Dendritic cell treated with granulocyte-macrophage colony-stimulating factor and Interleukin-4, amounts not matched to agents 40 ng/mL and 50 ng/mL, for 4 days (primary cell): ENCODE results near the gene CELA3B.
"Not testable (repeated sequence)": the region's sequence is repeated elsewhere in the genome, so short reads cannot be mapped to it uniquely, and the experiment has no call there.

Experiments
- H3K27ac Mint-ChIP-seq: one replicate; pipeline ENCODE4 v1.8.0; 2022; ENCODE audit warnings: mild to moderate bottlenecking, mixed read lengths
- H3K27me3 Mint-ChIP-seq: one replicate; pipeline ENCODE4 v1.8.0; 2022; ENCODE audit warnings: mild to moderate bottlenecking, mixed read lengths
- H3K36me3 Mint-ChIP-seq: one replicate; pipeline ENCODE4 v1.8.0; 2022; ENCODE audit warnings: low read depth, mixed read lengths
- H3K4me1 Mint-ChIP-seq: one replicate; pipeline ENCODE4 v1.8.0; 2022; ENCODE audit warnings: low read depth, mixed read lengths
- H3K4me3 Mint-ChIP-seq: one replicate; pipeline ENCODE4 v1.8.0; 2022; ENCODE audit warnings: mild to moderate bottlenecking, moderate library complexity, mixed read lengths
- H3K9me3 Mint-ChIP-seq: one replicate; pipeline ENCODE4 v1.8.0; 2022; ENCODE audit warnings: mixed read lengths
- intact Hi-C: fragments of 100-400 bp; cut with micrococcal nuclease; formaldehyde crosslinking; loops from one replicate; pipeline ENCODE4 v1.15.0; 2022

Gene CELA3B

GRCh38 chr1:21978209-21978608 lies 1.4 kb downstream of the CELA3B start:
- H3K27ac Mint-ChIP-seq, H3K4me1 Mint-ChIP-seq, H3K27me3 Mint-ChIP-seq, intact Hi-C loops, H3K9me3 Mint-ChIP-seq, H3K36me3 Mint-ChIP-seq, H3K4me3 Mint-ChIP-seq: not testable (repeated sequence)

- H3K4me3 Mint-ChIP-seq, H3K4me1 Mint-ChIP-seq, intact Hi-C loops, H3K36me3 Mint-ChIP-seq, H3K27ac Mint-ChIP-seq, H3K27me3 Mint-ChIP-seq, H3K9me3 Mint-ChIP-seq: not testable (repeated sequence)
These were observed 3.8 kb downstream of the CELA3B start for GRCh38 chr1:21980515-21981220.

GRCh38 chr1:21981253-21981652 lies 4.4 kb downstream of the CELA3B start:
- H3K36me3 Mint-ChIP-seq, H3K4me1 Mint-ChIP-seq, intact Hi-C loops, H3K4me3 Mint-ChIP-seq, H3K9me3 Mint-ChIP-seq, H3K27me3 Mint-ChIP-seq, H3K27ac Mint-ChIP-seq: not testable (repeated sequence)

- H3K4me3 Mint-ChIP-seq, H3K36me3 Mint-ChIP-seq, intact Hi-C loops, H3K27me3 Mint-ChIP-seq, H3K4me1 Mint-ChIP-seq, H3K27ac Mint-ChIP-seq, H3K9me3 Mint-ChIP-seq: not testable (repeated sequence)
These were observed 5.3 kb downstream of the CELA3B start for GRCh38 chr1:21982122-21982521.

- H3K27ac Mint-ChIP-seq, H3K36me3 Mint-ChIP-seq, H3K27me3 Mint-ChIP-seq, H3K4me1 Mint-ChIP-seq, H3K9me3 Mint-ChIP-seq, H3K4me3 Mint-ChIP-seq, intact Hi-C loops: not testable (repeated sequence)
These were observed 6.7 kb downstream of the CELA3B start for GRCh38 chr1:21983539-21983938.

- H3K4me3 Mint-ChIP-seq, H3K4me1 Mint-ChIP-seq, intact Hi-C loops, H3K9me3 Mint-ChIP-seq, H3K27me3 Mint-ChIP-seq, H3K36me3 Mint-ChIP-seq, H3K27ac Mint-ChIP-seq: not testable (repeated sequence)
These were observed 9.1 kb downstream of the CELA3B start for GRCh38 chr1:21985893-21986292.

- H3K4me1 Mint-ChIP-seq, H3K27ac Mint-ChIP-seq, H3K9me3 Mint-ChIP-seq, H3K27me3 Mint-ChIP-seq, intact Hi-C loops, H3K36me3 Mint-ChIP-seq, H3K4me3 Mint-ChIP-seq: not testable (repeated sequence)
These were observed 9.6 kb downstream of the CELA3B start for GRCh38 chr1:21986386-21986785.

- H3K4me3 Mint-ChIP-seq, H3K9me3 Mint-ChIP-seq, intact Hi-C loops, H3K27ac Mint-ChIP-seq, H3K36me3 Mint-ChIP-seq, H3K4me1 Mint-ChIP-seq, H3K27me3 Mint-ChIP-seq: not testable (repeated sequence)
These were observed 13.0 kb downstream of the CELA3B start for GRCh38 chr1:21989672-21990393.

- H3K27me3 Mint-ChIP-seq, H3K36me3 Mint-ChIP-seq, H3K4me3 Mint-ChIP-seq, H3K27ac Mint-ChIP-seq, H3K9me3 Mint-ChIP-seq, H3K4me1 Mint-ChIP-seq, intact Hi-C loops: not testable (repeated sequence)
These were observed 15.4 kb downstream of the CELA3B start for GRCh38 chr1:21992186-21992585.

GRCh38 chr1:21994716-21995115 lies 17.9 kb downstream of the CELA3B start:
- H3K27ac Mint-ChIP-seq, H3K9me3 Mint-ChIP-seq, H3K4me3 Mint-ChIP-seq, intact Hi-C loops, H3K36me3 Mint-ChIP-seq, H3K4me1 Mint-ChIP-seq, H3K27me3 Mint-ChIP-seq: not testable (repeated sequence)

- H3K4me1 Mint-ChIP-seq, H3K9me3 Mint-ChIP-seq, H3K27ac Mint-ChIP-seq, H3K36me3 Mint-ChIP-seq, intact Hi-C loops, H3K27me3 Mint-ChIP-seq, H3K4me3 Mint-ChIP-seq: not testable (repeated sequence)
These were observed 19.8 kb downstream of the CELA3B start for GRCh38 chr1:21996663-21996970.

GRCh38 chr1:21997891-21998623 lies 21.2 kb downstream of the CELA3B start:
- H3K4me3 Mint-ChIP-seq, intact Hi-C loops, H3K27me3 Mint-ChIP-seq, H3K4me1 Mint-ChIP-seq, H3K9me3 Mint-ChIP-seq, H3K27ac Mint-ChIP-seq, H3K36me3 Mint-ChIP-seq: not testable (repeated sequence)

GRCh38 chr1:21998624-21999294 lies 21.9 kb downstream of the CELA3B start:
- H3K27ac Mint-ChIP-seq, H3K36me3 Mint-ChIP-seq, intact Hi-C loops, H3K4me3 Mint-ChIP-seq, H3K9me3 Mint-ChIP-seq, H3K27me3 Mint-ChIP-seq, H3K4me1 Mint-ChIP-seq: not testable (repeated sequence)

GRCh38 chr1:21999645-22000044 lies 22.8 kb downstream of the CELA3B start:
- intact Hi-C loops, H3K9me3 Mint-ChIP-seq, H3K4me1 Mint-ChIP-seq, H3K27me3 Mint-ChIP-seq, H3K4me3 Mint-ChIP-seq, H3K27ac Mint-ChIP-seq, H3K36me3 Mint-ChIP-seq: not testable (repeated sequence)
